HEK293 (cell line): ENCODE results near the gene SLC29A3.

Experiments used
- EGR2 ChIP-seq: fragments of 450-650 bp; formaldehyde crosslinking; IDR thresholded peaks from 2 replicates; pipeline ENCODE4 v1.5.1; 2016; ENCODE audit warnings: low read depth, missing biosample characterization, missing genetic modification characterization
- KLF1 ChIP-seq: fragments of 450-650 bp; formaldehyde crosslinking; IDR thresholded peaks from 2 replicates; pipeline ENCODE4 v1.5.1; 2016; ENCODE audit warnings: missing biosample characterization, missing genetic modification characterization
- KLF8 ChIP-seq: fragments of 450-650 bp; formaldehyde crosslinking; IDR thresholded peaks from 2 replicates; pipeline ENCODE4 v1.5.1; 2016; ENCODE audit warnings: missing biosample characterization, missing genetic modification characterization
- KLF9 ChIP-seq: fragments of 450-650 bp; formaldehyde crosslinking; IDR thresholded peaks from 2 replicates; pipeline ENCODE4 v1.5.1; 2016; ENCODE audit warnings: missing biosample characterization, missing genetic modification characterization, low read depth
- MEIS1 ChIP-seq: sonication (generic); formaldehyde crosslinking; IDR thresholded peaks from 2 replicates; pipeline ENCODE4 v1.8.1; 2022; ENCODE audit warnings: missing genetic modification reagents, mild to moderate bottlenecking, borderline replicate concordance
- SP2 ChIP-seq: fragments of 450-650 bp; formaldehyde crosslinking; IDR thresholded peaks from 2 replicates; pipeline ENCODE4 v1.5.1; 2016; ENCODE audit warnings: missing biosample characterization, missing genetic modification characterization
- WT1 ChIP-seq: fragments of 450-650 bp; formaldehyde crosslinking; IDR thresholded peaks from 2 replicates; pipeline ENCODE4 v1.5.1; 2016; ENCODE audit warnings: missing biosample characterization, missing genetic modification characterization
- ZBTB20 ChIP-seq: fragments of 450-650 bp; formaldehyde crosslinking; IDR thresholded peaks from 2 replicates; pipeline ENCODE4 v1.5.1; 2016; ENCODE audit warnings: missing biosample characterization, missing genetic modification characterization
- ZBTB7A ChIP-seq: fragments of 450-650 bp; formaldehyde crosslinking; IDR thresholded peaks from 2 replicates; pipeline ENCODE4 v1.5.1; 2016; ENCODE audit warnings: low read depth, missing biosample characterization, missing genetic modification characterization
- ZNF114 ChIP-seq: fragments of 450-650 bp; formaldehyde crosslinking; IDR thresholded peaks from 2 replicates; pipeline ENCODE4 v1.5.0; 2017; ENCODE audit warnings: missing biosample characterization, missing genetic modification characterization
- ZNF202 ChIP-seq: fragments of 450-650 bp; formaldehyde crosslinking; IDR thresholded peaks from 2 replicates; pipeline ENCODE4 v1.5.1; 2016; ENCODE audit warnings: missing biosample characterization, missing genetic modification characterization, borderline replicate concordance
- ZNF274 ChIP-seq, 2 experiments: fragments of 200-500 bp in 1 of 2; fragments of 450-650 bp in 1 of 2; sonication (Bioruptor generic) in 1 of 2; formaldehyde crosslinking in 1 of 2; IDR thresholded peaks; 2 replicates each; pipeline versions ENCODE4 v1.5.1 to v1.6.1; 2014 to 2016; ENCODE audit warnings: borderline replicate concordance in 1 of 2, inconsistent platforms in 1 of 2, low read length in 1 of 2, missing biosample characterization in 1 of 2, missing genetic modification characterization in 1 of 2
- ZNF324 ChIP-seq: fragments of 450-650 bp; formaldehyde crosslinking; IDR thresholded peaks from 2 replicates; pipeline ENCODE4 v1.5.1; 2016; ENCODE audit warnings: missing biosample characterization, missing genetic modification characterization
- ZNF341 ChIP-seq: fragments of 450-650 bp; formaldehyde crosslinking; IDR thresholded peaks from 2 replicates; pipeline ENCODE4; 2016; ENCODE audit warnings: low read depth, missing biosample characterization, missing genetic modification characterization
- ZNF416 ChIP-seq: fragments of 450-650 bp; formaldehyde crosslinking; IDR thresholded peaks from 2 replicates; pipeline ENCODE4 v1.5.1; 2016; ENCODE audit warnings: missing biosample characterization, missing genetic modification characterization
- ZNF629 ChIP-seq: fragments of 450-650 bp; formaldehyde crosslinking; IDR thresholded peaks from 2 replicates; pipeline ENCODE4 v1.5.1; 2017; ENCODE audit warnings: missing biosample characterization, missing genetic modification characterization
- ZNF658 ChIP-seq: fragments of 450-650 bp; formaldehyde crosslinking; IDR thresholded peaks from 2 replicates; pipeline ENCODE4; 2016; ENCODE audit warnings: missing biosample characterization, missing genetic modification characterization
- ZNF677 ChIP-seq: fragments of 450-650 bp; IDR thresholded peaks from 2 replicates; pipeline ENCODE4 v1.5.0; 2018; ENCODE audit warnings: missing biosample characterization, mild to moderate bottlenecking, missing genetic modification characterization, moderate library complexity
- ZNF777 ChIP-seq: fragments of 450-650 bp; formaldehyde crosslinking; IDR thresholded peaks from 2 replicates; pipeline ENCODE4 v1.5.1; 2017; ENCODE audit warnings: missing biosample characterization, missing genetic modification characterization, borderline replicate concordance
- ZNF843 ChIP-seq: fragments of 450-650 bp; formaldehyde crosslinking; IDR thresholded peaks from 2 replicates; pipeline ENCODE4 v1.5.1; 2016; ENCODE audit warnings: missing biosample characterization, missing genetic modification characterization
- ZSCAN30 ChIP-seq: fragments of 450-650 bp; IDR thresholded peaks from 2 replicates; pipeline ENCODE4 v1.5.1; 2018; ENCODE audit warnings: missing biosample characterization, mild to moderate bottlenecking, missing genetic modification characterization, moderate library complexity
- TF ChIP-seq, protein P1 (sequence below): fragments of 450-650 bp; formaldehyde crosslinking; IDR thresholded peaks from 2 replicates; pipeline ENCODE4 v1.5.1; 2016; ENCODE audit warnings: missing biosample characterization, missing genetic modification characterization, low read depth
- TF ChIP-seq, protein P2 (sequence below): fragments of 450-650 bp; formaldehyde crosslinking; IDR thresholded peaks from 2 replicates; pipeline ENCODE4 v1.5.1; 2016; ENCODE audit warnings: missing biosample characterization, missing genetic modification characterization, borderline replicate concordance
- TF ChIP-seq, protein P3 (sequence below): fragments of 450-650 bp; formaldehyde crosslinking; IDR thresholded peaks from 2 replicates; pipeline ENCODE4 v1.5.1; 2016; ENCODE audit warnings: missing biosample characterization, missing genetic modification characterization
- TF ChIP-seq, protein P4 (sequence below): fragments of 450-650 bp; formaldehyde crosslinking; IDR thresholded peaks from 2 replicates; pipeline ENCODE4 v1.5.1; 2016; ENCODE audit warnings: missing biosample characterization, missing genetic modification characterization

Gene SLC29A3

DNA sequence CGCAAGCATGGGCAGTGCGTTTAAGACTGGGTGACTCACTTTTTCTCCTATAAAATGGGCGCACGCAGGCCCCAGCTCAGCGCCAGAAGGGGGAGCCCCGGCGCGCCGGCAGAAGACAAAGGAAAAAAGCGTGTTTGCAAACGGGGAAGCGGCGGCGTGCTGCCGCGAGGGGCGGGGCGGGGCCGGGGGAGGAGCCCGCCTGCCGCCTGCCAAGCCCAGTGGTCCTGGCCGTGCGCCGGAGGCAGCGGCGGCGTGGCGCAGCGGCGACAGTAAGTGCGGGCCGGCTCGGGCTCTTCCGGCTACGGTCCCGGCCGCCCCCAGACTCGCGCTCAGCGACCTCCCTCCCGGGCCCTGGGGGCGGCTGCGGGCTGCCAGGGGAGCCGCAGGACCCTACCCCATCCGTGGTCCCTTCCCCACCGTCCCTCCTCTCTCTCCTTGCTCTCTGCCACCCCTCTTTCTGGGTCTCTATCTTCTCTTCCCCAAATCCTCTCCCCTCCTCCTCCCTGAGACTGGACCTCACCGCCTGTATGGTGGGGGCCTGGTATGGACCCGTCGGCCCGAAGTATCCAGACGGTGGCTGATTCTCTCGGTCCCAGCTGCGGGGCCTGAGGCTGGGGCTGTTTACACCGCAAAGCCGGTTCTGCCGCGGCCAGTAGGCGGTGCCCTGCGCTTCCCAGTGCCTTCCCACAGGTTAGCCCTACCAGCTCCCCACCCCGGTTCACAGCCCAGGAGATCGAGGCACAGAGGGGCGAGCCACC, at the start of gene SLC29A3 (continued):
- TF ChIP-seq, protein P1, sequence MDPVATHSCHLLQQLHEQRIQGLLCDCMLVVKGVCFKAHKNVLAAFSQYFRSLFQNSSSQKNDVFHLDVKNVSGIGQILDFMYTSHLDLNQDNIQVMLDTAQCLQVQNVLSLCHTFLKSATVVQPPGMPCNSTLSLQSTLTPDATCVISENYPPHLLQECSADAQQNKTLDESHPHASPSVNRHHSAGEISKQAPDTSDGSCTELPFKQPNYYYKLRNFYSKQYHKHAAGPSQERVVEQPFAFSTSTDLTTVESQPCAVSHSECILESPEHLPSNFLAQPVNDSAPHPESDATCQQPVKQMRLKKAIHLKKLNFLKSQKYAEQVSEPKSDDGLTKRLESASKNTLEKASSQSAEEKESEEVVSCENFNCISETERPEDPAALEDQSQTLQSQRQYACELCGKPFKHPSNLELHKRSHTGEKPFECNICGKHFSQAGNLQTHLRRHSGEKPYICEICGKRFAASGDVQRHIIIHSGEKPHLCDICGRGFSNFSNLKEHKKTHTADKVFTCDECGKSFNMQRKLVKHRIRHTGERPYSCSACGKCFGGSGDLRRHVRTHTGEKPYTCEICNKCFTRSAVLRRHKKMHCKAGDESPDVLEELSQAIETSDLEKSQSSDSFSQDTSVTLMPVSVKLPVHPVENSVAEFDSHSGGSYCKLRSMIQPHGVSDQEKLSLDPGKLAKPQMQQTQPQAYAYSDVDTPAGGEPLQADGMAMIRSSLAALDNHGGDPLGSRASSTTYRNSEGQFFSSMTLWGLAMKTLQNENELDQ (tag by site-specific recombination) = no peak
- TF ChIP-seq ZSCAN30 (tag by site-specific recombination) = peak; percentile 78; the same call in 1 of the 2 replicates
- TF ChIP-seq MEIS1 = no peak
- peak; percentile 98 for TF ChIP-seq ZNF341 (tag by site-specific recombination)
- TF ChIP-seq KLF9 (tag by site-specific recombination) = 0 out of 2 replicates have a peak, but pooled peaks have one; percentile 11
- no peak; the same call in 1 of the 2 replicates for TF ChIP-seq ZBTB7A (tag by site-specific recombination)
- TF ChIP-seq ZNF114 (tag by site-specific recombination) = no peak
- peak; percentile 19; the same call in 1 of the 2 replicates for TF ChIP-seq ZNF629
- TF ChIP-seq KLF1 (tag by site-specific recombination) = peak; percentile 15; the same call in 1 of the 2 replicates
- no peak for TF ChIP-seq WT1 (tag by site-specific recombination)
- TF ChIP-seq, protein P2, sequence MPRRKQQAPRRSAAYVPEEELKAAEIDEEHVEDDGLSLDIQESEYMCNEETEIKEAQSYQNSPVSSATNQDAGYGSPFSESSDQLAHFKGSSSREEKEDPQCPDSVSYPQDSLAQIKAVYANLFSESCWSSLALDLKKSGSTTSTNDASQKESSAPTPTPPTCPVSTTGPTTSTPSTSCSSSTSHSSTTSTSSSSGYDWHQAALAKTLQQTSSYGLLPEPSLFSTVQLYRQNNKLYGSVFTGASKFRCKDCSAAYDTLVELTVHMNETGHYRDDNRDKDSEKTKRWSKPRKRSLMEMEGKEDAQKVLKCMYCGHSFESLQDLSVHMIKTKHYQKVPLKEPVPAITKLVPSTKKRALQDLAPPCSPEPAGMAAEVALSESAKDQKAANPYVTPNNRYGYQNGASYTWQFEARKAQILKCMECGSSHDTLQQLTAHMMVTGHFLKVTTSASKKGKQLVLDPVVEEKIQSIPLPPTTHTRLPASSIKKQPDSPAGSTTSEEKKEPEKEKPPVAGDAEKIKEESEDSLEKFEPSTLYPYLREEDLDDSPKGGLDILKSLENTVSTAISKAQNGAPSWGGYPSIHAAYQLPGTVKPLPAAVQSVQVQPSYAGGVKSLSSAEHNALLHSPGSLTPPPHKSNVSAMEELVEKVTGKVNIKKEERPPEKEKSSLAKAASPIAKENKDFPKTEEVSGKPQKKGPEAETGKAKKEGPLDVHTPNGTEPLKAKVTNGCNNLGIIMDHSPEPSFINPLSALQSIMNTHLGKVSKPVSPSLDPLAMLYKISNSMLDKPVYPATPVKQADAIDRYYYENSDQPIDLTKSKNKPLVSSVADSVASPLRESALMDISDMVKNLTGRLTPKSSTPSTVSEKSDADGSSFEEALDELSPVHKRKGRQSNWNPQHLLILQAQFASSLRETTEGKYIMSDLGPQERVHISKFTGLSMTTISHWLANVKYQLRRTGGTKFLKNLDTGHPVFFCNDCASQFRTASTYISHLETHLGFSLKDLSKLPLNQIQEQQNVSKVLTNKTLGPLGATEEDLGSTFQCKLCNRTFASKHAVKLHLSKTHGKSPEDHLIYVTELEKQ (tag by site-specific recombination) = no peak
- no peak for TF ChIP-seq ZNF416
- TF ChIP-seq ZBTB20 (tag by site-specific recombination) = peak; percentile 32; the same call in 1 of the 2 replicates
- TF ChIP-seq ZNF274 (IDR thresholded peaks at IDR 0.05; ENCODE audit: low read length) = no peak
- no peak for TF ChIP-seq ZNF274 (tag by site-specific recombination; IDR thresholded peaks at IDR 0.05; ENCODE audit: borderline replicate concordance)
- TF ChIP-seq EGR2 (tag by site-specific recombination) = no peak
- no peak for TF ChIP-seq ZNF202 (tag by site-specific recombination)
- TF ChIP-seq, protein P3, sequence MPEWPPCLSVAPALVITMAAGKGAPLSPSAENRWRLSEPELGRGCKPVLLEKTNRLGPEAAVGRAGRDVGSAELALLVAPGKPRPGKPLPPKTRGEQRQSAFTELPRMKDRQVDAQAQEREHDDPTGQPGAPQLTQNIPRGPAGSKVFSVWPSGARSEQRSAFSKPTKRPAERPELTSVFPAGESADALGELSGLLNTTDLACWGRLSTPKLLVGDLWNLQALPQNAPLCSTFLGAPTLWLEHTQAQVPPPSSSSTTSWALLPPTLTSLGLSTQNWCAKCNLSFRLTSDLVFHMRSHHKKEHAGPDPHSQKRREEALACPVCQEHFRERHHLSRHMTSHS = no peak
- peak; percentile 16; the same call in 1 of the 2 replicates for TF ChIP-seq KLF8 (tag by site-specific recombination)
- 0 out of 2 replicates have a peak, but pooled peaks have one; percentile 0 for TF ChIP-seq ZNF677 (tag by site-specific recombination)
- TF ChIP-seq, protein P4, sequence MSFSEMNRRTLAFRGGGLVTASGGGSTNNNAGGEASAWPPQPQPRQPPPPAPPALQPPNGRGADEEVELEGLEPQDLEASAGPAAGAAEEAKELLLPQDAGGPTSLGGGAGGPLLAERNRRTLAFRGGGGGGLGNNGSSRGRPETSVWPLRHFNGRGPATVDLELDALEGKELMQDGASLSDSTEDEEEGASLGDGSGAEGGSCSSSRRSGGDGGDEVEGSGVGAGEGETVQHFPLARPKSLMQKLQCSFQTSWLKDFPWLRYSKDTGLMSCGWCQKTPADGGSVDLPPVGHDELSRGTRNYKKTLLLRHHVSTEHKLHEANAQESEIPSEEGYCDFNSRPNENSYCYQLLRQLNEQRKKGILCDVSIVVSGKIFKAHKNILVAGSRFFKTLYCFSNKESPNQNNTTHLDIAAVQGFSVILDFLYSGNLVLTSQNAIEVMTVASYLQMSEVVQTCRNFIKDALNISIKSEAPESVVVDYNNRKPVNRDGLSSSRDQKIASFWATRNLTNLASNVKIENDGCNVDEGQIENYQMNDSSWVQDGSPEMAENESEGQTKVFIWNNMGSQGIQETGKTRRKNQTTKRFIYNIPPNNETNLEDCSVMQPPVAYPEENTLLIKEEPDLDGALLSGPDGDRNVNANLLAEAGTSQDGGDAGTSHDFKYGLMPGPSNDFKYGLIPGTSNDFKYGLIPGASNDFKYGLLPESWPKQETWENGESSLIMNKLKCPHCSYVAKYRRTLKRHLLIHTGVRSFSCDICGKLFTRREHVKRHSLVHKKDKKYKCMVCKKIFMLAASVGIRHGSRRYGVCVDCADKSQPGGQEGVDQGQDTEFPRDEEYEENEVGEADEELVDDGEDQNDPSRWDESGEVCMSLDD = 0 out of 2 replicates have a peak, but pooled peaks have one; percentile 36
- TF ChIP-seq ZNF658 (tag by site-specific recombination) = no peak
- peak; percentile 29 for TF ChIP-seq SP2
- TF ChIP-seq ZNF324 (tag by site-specific recombination) = peak; percentile 61; the same call in 1 of the 2 replicates
- TF ChIP-seq ZNF777 (tag by site-specific recombination) = peak; percentile 91
- peak; percentile 41; the same call in 1 of the 2 replicates for TF ChIP-seq ZNF843
